AG04450 (cell line): ENCODE results near the gene MYO1G. TPM values are rescaled to one million over a fixed set of nuclear protein-coding genes. Genes with fewer than 3 reads are reported as not detected.

Experiments
- CTCF ChIA-PET: fragments of 300-600, 350-600 bp; formaldehyde crosslinking; extraction: SDS; loops from one replicate; lab custom pipeline; 2022; ENCODE audit warnings: antibody characterized with exemption, inconsistent platforms; lab: Charles Lee
- POLR2A ChIA-PET: fragments of 350-600 bp; formaldehyde crosslinking; extraction: SDS; loops from one replicate; lab custom pipeline; 2021; ENCODE audit warnings: antibody characterized with exemption, inconsistent platforms; lab: Yijun Ruan, JAX
- DNase-seq: peaks from one replicate; pipeline ENCODE4 v3.0.0-alpha.2; 2011; ENCODE audit warnings: low read depth, low spot score
- H3K27ac ChIP-seq: one replicate; pipeline ENCODE4 v1.5.1; 2012; ENCODE audit warnings: low read depth, low read length, control low read depth
- H3K27me3 ChIP-seq: one replicate; pipeline ENCODE4 v1.6.0; 2012; ENCODE audit warnings: low read length; ENCODE audit not compliant: control insufficient read depth, insufficient read depth
- H3K4me3 ChIP-seq: 2 replicates; pipeline ENCODE4 v1.5.1; 2011; ENCODE audit warnings: mild to moderate bottlenecking, low read depth, low read length, control low read depth
- H3K9me3 ChIP-seq: 2 replicates; pipeline ENCODE4 v1.5.1; 2012; ENCODE audit warnings: low read length; ENCODE audit not compliant: control insufficient read depth, insufficient read depth
- CTCF ChIP-seq: IDR thresholded peaks from 2 replicates; pipeline ENCODE4 v1.5.1; 2011; ENCODE audit warnings: low read depth, low read length, control low read depth, inconsistent platforms
- polyA plus RNA-seq: library from polyadenylated mRNA; depleted of rRNA; stranded (reverse); fragments of >200 nt; gene quantifications from 2 replicates; pipeline ENCODE4 v1.2.3, GENCODE V29; 2011

MYO1G gene
- polyA plus RNA-seq, 1 experiment, result not detected

DNA sequence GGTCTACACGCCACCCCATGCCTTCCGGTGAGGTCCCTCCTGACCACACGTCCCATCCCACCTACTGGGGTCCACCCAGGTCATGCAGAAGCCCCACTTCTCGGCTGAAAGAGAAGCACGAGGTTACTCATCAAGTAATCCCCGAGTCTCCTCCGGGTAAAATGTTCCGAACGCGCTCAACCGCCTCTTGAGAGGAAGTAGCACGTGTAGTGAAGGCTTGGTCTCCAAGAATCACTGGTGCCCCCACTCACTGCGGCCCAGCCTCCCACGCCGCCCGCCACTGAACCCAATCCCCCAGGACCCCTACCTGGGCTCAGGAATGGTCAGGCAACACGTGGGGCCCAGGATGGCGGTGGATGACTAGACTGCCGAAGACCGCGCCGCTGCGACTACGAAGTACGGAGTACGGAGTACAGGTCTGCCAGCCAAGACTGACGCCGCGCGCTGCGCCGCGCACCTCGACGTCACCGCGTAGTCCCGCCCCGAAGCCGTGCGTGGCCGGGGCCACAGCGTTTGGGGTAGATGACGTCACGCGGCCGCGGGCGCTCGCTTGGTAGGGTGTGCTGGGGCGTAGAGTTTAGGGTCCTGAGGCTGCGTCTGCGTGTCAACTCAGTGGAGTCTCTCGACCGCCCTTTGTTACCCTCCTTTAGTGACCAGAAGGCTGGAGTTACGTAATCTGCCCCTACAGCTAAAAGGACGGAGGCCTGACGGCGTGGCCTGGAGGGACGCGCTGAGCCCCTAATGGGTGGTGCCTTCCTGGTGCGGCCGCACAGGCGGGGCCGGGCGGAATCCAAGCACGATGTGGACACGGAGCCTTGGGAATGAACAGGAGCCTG, 7.6 kb upstream of the MYO1G start:
- TF ChIP-seq CTCF, result no peak
- peak; percentile 83 for DNase-seq
- Histone ChIP-seq H3K9me3 (no peaks in the 10 kb centered on the region), H3K27ac (peak overlapping the region; percentile 92), H3K27me3 (no peaks in the 10 kb centered on the region), H3K4me3 (peak overlapping the region; percentile 90)
- ChIA-PET POLR2A (interaction anchor here (0.6 to 1.5 kb wide), 4 partner anchors 11 to 125 kb away, joined by 3 to 5 read pairs (median 4); partner anchors contain the start of genes CCM2 and TBRG4), CTCF (no interaction called here)

DNA sequence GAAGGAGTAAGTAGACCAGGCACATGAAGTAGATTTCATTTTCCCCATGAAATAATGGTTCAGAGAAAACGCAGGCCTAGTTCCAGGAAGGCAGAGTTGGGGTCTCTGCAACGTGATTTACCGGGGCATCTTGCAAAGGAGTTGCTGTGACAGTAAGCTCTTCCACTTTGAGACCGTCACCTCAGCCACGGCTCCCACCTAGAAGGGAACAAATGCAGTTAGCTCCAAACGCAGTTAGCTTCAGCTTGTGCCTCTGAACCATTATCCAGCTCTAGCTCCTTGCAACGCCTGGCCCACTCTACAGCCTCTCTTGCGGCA, 7.0 kb upstream of the MYO1G start:
- H3K9me3 ChIP-seq, result no peaks in the 10 kb centered on the region
- no peaks in the 10 kb centered on the region for H3K27me3 ChIP-seq
- H3K4me3 ChIP-seq, result peak overlapping the region; percentile 90
- ChIA-PET CTCF (interaction anchor here (1.4 kb wide), 1 partner anchor 13 kb away, joined by 6 read pairs; no protein-coding TSS in a partner anchor), POLR2A (interaction anchor here (0.6 to 1.5 kb wide), 4 partner anchors 12 to 126 kb away, joined by 3 to 5 read pairs (median 4); partner anchors contain the start of genes CCM2 and TBRG4)
- H3K27ac ChIP-seq, result peak overlapping the region; percentile 92
- TF ChIP-seq CTCF, result no peak
- no peak for DNase-seq

DNA sequence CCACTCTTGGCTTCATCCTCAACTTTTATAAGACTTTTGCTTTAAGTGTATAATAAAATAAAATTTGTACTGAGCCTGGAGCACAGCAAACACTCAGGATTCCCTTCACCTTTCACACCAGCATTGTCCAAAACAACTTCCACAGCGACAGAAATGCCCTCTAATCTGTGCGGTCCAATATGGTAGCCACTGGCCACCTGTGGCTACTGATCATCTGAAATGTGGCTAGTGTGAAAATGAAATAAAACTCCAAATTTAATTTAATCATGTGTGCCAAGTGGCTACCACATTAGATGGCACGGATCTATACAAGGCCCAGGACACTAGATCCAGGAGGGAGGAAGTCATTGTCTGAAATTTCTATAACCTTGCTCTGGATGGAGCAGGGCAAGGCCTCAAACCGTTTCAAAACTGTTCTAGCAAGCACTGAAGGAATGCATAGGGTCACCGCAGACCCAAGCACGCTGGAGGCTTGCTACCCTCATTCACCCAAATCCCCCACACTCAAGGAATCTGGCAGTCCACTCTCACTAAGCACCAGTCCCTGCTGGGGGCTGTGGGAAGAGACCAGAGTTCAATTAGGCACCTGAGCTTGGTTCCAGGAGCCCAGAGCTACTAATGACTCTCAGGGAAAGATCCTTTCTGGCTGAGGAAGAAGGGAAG, 6.3 kb upstream of the MYO1G start:
- DNase-seq, result no peak

GRCh38 chr7:44984478-44984758, 5.6 kb upstream of the MYO1G start:
- ChIA-PET CTCF (no interaction called here), POLR2A (no interaction called here)
- Histone ChIP-seq H3K4me3 (peak overlapping the region; percentile 40), H3K27ac (no peak overlapping the region), H3K9me3 (no peaks in the 10 kb centered on the region), H3K27me3 (no peaks in the 10 kb centered on the region)
- DNase-seq, result no peak
- no peak for TF ChIP-seq CTCF

More for the DNA sequence above, 6.3 kb upstream of the MYO1G start:
- H3K4me3 ChIP-seq, result peak overlapping the region; percentile 90
- H3K27me3 ChIP-seq, result no peaks in the 10 kb centered on the region
- no peaks in the 10 kb centered on the region for H3K9me3 ChIP-seq
- H3K27ac ChIP-seq, result no peak overlapping the region
- ChIA-PET CTCF (interaction anchor here (1.4 kb wide), 1 partner anchor 12 kb away, joined by 6 read pairs; no protein-coding TSS in a partner anchor), POLR2A (interaction anchor here (0.6 to 1.5 kb wide), 4 partner anchors 12 to 126 kb away, joined by 3 to 5 read pairs (median 4); partner anchors contain the start of genes CCM2 and TBRG4)
- no peak for TF ChIP-seq CTCF
